Mucosa of stomach (tissue), 1 donor: ENCODE measurements around the gene C5orf52.
"Not testable (repeated sequence)": the region's sequence is repeated elsewhere in the genome, so short reads cannot be mapped to it uniquely, and the experiment has no call there.

Experiments
- H3K27me3 ChIP-seq: one replicate; pipeline ENCODE4 v1.7.0; 2013; ENCODE audit warnings: mild to moderate bottlenecking, low read length; ENCODE audit not compliant: control insufficient read depth, insufficient read depth
- H3K36me3 ChIP-seq: one replicate; pipeline ENCODE4 v1.7.0; 2013; ENCODE audit warnings: low read length; ENCODE audit not compliant: control insufficient read depth, insufficient read depth
- H3K4me1 ChIP-seq: one replicate; pipeline ENCODE4 v1.7.0; 2013; ENCODE audit warnings: mild to moderate bottlenecking, low read length; ENCODE audit not compliant: control insufficient read depth, insufficient read depth
- H3K4me3 ChIP-seq: one replicate; pipeline ENCODE4 v1.7.0; 2013; ENCODE audit warnings: low read length
- H3K9ac ChIP-seq: one replicate; pipeline ENCODE4 v1.7.0; 2013; ENCODE audit warnings: mild to moderate bottlenecking, low read length, moderate library complexity
- H3K9me3 ChIP-seq: one replicate; pipeline ENCODE4 v1.7.0; 2013; ENCODE audit warnings: mild to moderate bottlenecking, low read length, moderate library complexity; ENCODE audit not compliant: control insufficient read depth
- donor health status: Pancreatic carcinoma.

The C5orf52 gene

GRCh38 chr5:157658893-157659292, 12.4 kb upstream of the C5orf52 start:
- Histone ChIP-seq H3K9me3 (no peaks in the 10 kb centered on the region), H3K4me3 (no peak overlapping the region), H3K36me3 (no peaks in the 10 kb centered on the region), H3K4me1 (no peaks in the 10 kb centered on the region), H3K9ac (no peak overlapping the region), H3K27me3 (no peaks in the 10 kb centered on the region)

- Histone ChIP-seq H3K36me3 (no peaks in the 10 kb centered on the region), H3K27me3 (no peaks in the 10 kb centered on the region), H3K9ac (no peak overlapping the region), H3K9me3 (no peaks in the 10 kb centered on the region), H3K4me1 (no peaks in the 10 kb centered on the region), H3K4me3 (no peak overlapping the region)
These were observed 11.3 kb upstream of the C5orf52 start for GRCh38 chr5:157659868-157660660.

GRCh38 chr5:157665467-157666070, 5.8 kb upstream of the C5orf52 start:
- Histone ChIP-seq H3K9ac (no peak overlapping the region), H3K36me3 (no peaks in the 10 kb centered on the region), H3K27me3 (no peaks in the 10 kb centered on the region), H3K4me3 (no peak overlapping the region), H3K9me3 (no peaks in the 10 kb centered on the region), H3K4me1 (peaks cover 3% of the 10 kb centered on the region)

- Histone ChIP-seq H3K9me3 (no peaks in the 10 kb centered on the region), H3K4me1 (peaks cover 4% of the 10 kb centered on the region), H3K27me3 (peaks cover 12% of the 10 kb centered on the region), H3K4me3 (no peak overlapping the region), H3K9ac (no peak overlapping the region), H3K36me3 (no peaks in the 10 kb centered on the region)
These were observed 3.0 kb upstream of the C5orf52 start for GRCh38 chr5:157668356-157668755.

- Histone ChIP-seq H3K9ac (no peak overlapping the region), H3K27me3 (peaks cover 12% of the 10 kb centered on the region), H3K9me3 (no peaks in the 10 kb centered on the region), H3K4me1 (peaks cover 4% of the 10 kb centered on the region), H3K4me3 (no peak overlapping the region), H3K36me3 (no peaks in the 10 kb centered on the region)
These were observed 1.6 kb upstream of the C5orf52 start for GRCh38 chr5:157669701-157670097.

- Histone ChIP-seq H3K4me3 (peak overlapping the region; percentile 51), H3K27me3 (peaks cover 12% of the 10 kb centered on the region), H3K4me1 (peaks cover 4% of the 10 kb centered on the region), H3K9me3 (no peaks in the 10 kb centered on the region), H3K9ac (peak overlapping the region; percentile 65), H3K36me3 (no peaks in the 10 kb centered on the region)
These were observed 428 bp downstream of the C5orf52 start for GRCh38 chr5:157671592-157672330.

- Histone ChIP-seq H3K4me3 (no peak overlapping the region), H3K9ac (no peak overlapping the region), H3K4me1 (peaks cover 4% of the 10 kb centered on the region), H3K36me3 (no peaks in the 10 kb centered on the region), H3K9me3 (no peaks in the 10 kb centered on the region), H3K27me3 (peaks cover 12% of the 10 kb centered on the region)
These were observed 1.6 kb downstream of the C5orf52 start for GRCh38 chr5:157672976-157673375.

GRCh38 chr5:157674351-157674750, 3.0 kb downstream of the C5orf52 start:
- H3K4me3 ChIP-seq, H3K36me3 ChIP-seq, H3K9me3 ChIP-seq, H3K4me1 ChIP-seq, H3K9ac ChIP-seq: not testable (repeated sequence)
- H3K27me3 ChIP-seq: peaks cover 12% of the 10 kb centered on the region

- Histone ChIP-seq H3K4me3 (no peak overlapping the region), H3K9me3 (no peaks in the 10 kb centered on the region), H3K9ac (no peak overlapping the region), H3K36me3 (no peaks in the 10 kb centered on the region), H3K4me1 (no peaks in the 10 kb centered on the region), H3K27me3 (no peaks in the 10 kb centered on the region)
These were observed 6.6 kb downstream of the C5orf52 start for GRCh38 chr5:157677931-157678330.

- Histone ChIP-seq H3K4me1 (no peaks in the 10 kb centered on the region), H3K4me3 (no peak overlapping the region), H3K9me3 (no peaks in the 10 kb centered on the region), H3K9ac (no peak overlapping the region), H3K36me3 (no peaks in the 10 kb centered on the region), H3K27me3 (no peaks in the 10 kb centered on the region)
These were observed 8.5 kb downstream of the C5orf52 start for GRCh38 chr5:157679801-157680200.

- no peaks in the 10 kb centered on the region for H3K4me1 ChIP-seq
- H3K9me3 ChIP-seq: no peaks in the 10 kb centered on the region
- H3K4me3 ChIP-seq: no peak overlapping the region
- no peaks in the 10 kb centered on the region for H3K27me3 ChIP-seq
- H3K36me3 ChIP-seq: no peaks in the 10 kb centered on the region
- no peak overlapping the region for H3K9ac ChIP-seq
These were observed 8.9 kb downstream of the C5orf52 start for GRCh38 chr5:157680239-157680638.

GRCh38 chr5:157681048-157681447, 9.7 kb downstream of the C5orf52 start:
- no peaks in the 10 kb centered on the region for H3K36me3 ChIP-seq
- no peaks in the 10 kb centered on the region for H3K4me1 ChIP-seq
- no peak overlapping the region for H3K9ac ChIP-seq
- no peaks in the 10 kb centered on the region for H3K27me3 ChIP-seq
- no peak overlapping the region for H3K4me3 ChIP-seq
- no peaks in the 10 kb centered on the region for H3K9me3 ChIP-seq
